ENCODE measurements around the gene GPR160. TPM values are rescaled to one million over a fixed set of nuclear protein-coding genes. Genes with fewer than 3 reads are reported as not detected.

GPR160 gene
- total RNA-seq, 1 donor from 2014 or later = 65.5 TPM

GRCh38 chr3:170040418-170040817 lies 2.6 kb downstream of the GPR160 start:
- H3K4me1 Mint-ChIP-seq = peaks cover 56% of the 10 kb centered on the region
- peak overlapping the region; percentile 27 for H3K27ac Mint-ChIP-seq
- no peaks in the 10 kb centered on the region for H3K9me3 Mint-ChIP-seq
- ChIA-PET POLR2A (interaction anchor here (0.7 to 3.0 kb wide), 9 partner anchors 12 to 108 kb away, joined by 3 to 40 read pairs (median 4); partner anchors contain the start of gene SEC62), CTCF (interaction anchor here (1.1 to 1.4 kb wide), 2 partner anchors 14 to 76 kb away, joined by 3 to 5 read pairs; no protein-coding TSS in a partner anchor)
- intact Hi-C loops (cut with micrococcal nuclease) = no loop called here
- no peaks in the 10 kb centered on the region for H3K27me3 Mint-ChIP-seq
- H3K36me3 Mint-ChIP-seq (ENCODE audit: low read depth) = peaks cover 18% of the 10 kb centered on the region
- peak overlapping the region; percentile 68 for H3K4me3 Mint-ChIP-seq
- no peak for DNase-seq
- ATAC-seq (ENCODE audit: low read depth) = no peak
- no peak for TF ChIP-seq CTCF (IDR thresholded peaks at IDR 0.05)

GRCh38 chr3:170043506-170043905 lies 5.7 kb downstream of the GPR160 start:
- POLR2A ChIA-PET = interaction anchor here (0.6 to 5.4 kb wide), 6 partner anchors 12 to 314 kb away, joined by 3 to 121 read pairs (median 4); partner anchors contain the start of gene SKIL

GRCh38 chr3:170044271-170044670 lies 6.5 kb downstream of the GPR160 start:
- peak overlapping the region; percentile 64 for H3K4me3 Mint-ChIP-seq
- DNase-seq = no peak

More at GRCh38 chr3:170043506-170043905, 5.7 kb downstream of the GPR160 start:
- no peak for ATAC-seq (ENCODE audit: low read depth)
- Mint-ChIP-seq H3K4me1 (peaks cover 72% of the 10 kb centered on the region), H3K27me3 (no peaks in the 10 kb centered on the region), H3K36me3 (ENCODE audit: low read depth) (peaks cover 22% of the 10 kb centered on the region), H3K9me3 (no peaks in the 10 kb centered on the region), H3K4me3 (no peak overlapping the region), H3K27ac (peak overlapping the region; percentile 15)
- no peak for DNase-seq
- no peak for TF ChIP-seq CTCF (IDR thresholded peaks at IDR 0.05)
- CTCF ChIA-PET = interaction anchor here (1.3 to 1.5 kb wide), 2 partner anchors 11 to 181 kb away, joined by 3 to 4 read pairs; no protein-coding TSS in a partner anchor
- intact Hi-C loops (cut with micrococcal nuclease) = no loop called here

GRCh38 chr3:170044795-170045244 lies 7.0 kb downstream of the GPR160 start:
- Mint-ChIP-seq H3K4me3 (peak overlapping the region; percentile 64), H3K9me3 (no peaks in the 10 kb centered on the region), H3K4me1 (peaks cover 65% of the 10 kb centered on the region), H3K36me3 (ENCODE audit: low read depth) (peaks cover 27% of the 10 kb centered on the region), H3K27ac (peak overlapping the region; percentile 87), H3K27me3 (no peaks in the 10 kb centered on the region)
- ChIA-PET POLR2A (interaction anchor here (0.6 to 5.4 kb wide), 16 partner anchors 11 to 311 kb away, joined by 3 to 121 read pairs (median 4); partner anchors contain the start of genes PHC3, SEC62 and TERC), CTCF (interaction anchor here (0.7 to 1.3 kb wide), 6 partner anchors 10 to 182 kb away, joined by 3 to 9 read pairs (median 3); no protein-coding TSS in a partner anchor)
- ATAC-seq (ENCODE audit: low read depth) (peak; percentile 77), DNase-seq (peak; percentile 45)
- intact Hi-C loops (cut with micrococcal nuclease) = loop anchor here (1.0 to 2.0 kb wide), 4 partner anchors 8 to 312 kb away; partner anchors contain the start of genes GPR160, LRRC34, LRRIQ4 and SKIL
- TF ChIP-seq CTCF (IDR thresholded peaks at IDR 0.05) = no peak

More at GRCh38 chr3:170044271-170044670, 6.5 kb downstream of the GPR160 start:
- Mint-ChIP-seq H3K9me3 (no peaks in the 10 kb centered on the region), H3K27ac (peak overlapping the region; percentile 87), H3K36me3 (ENCODE audit: low read depth) (peaks cover 27% of the 10 kb centered on the region), H3K27me3 (no peaks in the 10 kb centered on the region), H3K4me1 (peaks cover 69% of the 10 kb centered on the region)
- ATAC-seq (ENCODE audit: low read depth) = no peak
- ChIA-PET POLR2A (interaction anchor here (0.6 to 5.4 kb wide), 14 partner anchors 12 to 312 kb away, joined by 3 to 121 read pairs (median 6); partner anchors contain the start of genes SEC62 and TERC), CTCF (interaction anchor here (0.7 to 1.5 kb wide), 6 partner anchors 10 to 182 kb away, joined by 3 to 9 read pairs (median 4); no protein-coding TSS in a partner anchor)
- intact Hi-C loops (cut with micrococcal nuclease) = loop anchor here (2.0 kb wide), 2 partner anchors 231 to 313 kb away; partner anchors contain the start of genes LRRC34, LRRIQ4 and SKIL
- TF ChIP-seq CTCF (IDR thresholded peaks at IDR 0.05) = no peak
